HCT116 (cell line): ENCODE results near the gene CUX1.

Source experiments
- EZH2phosphoT487 ChIP-seq: fragments of 200-600 bp; IDR thresholded peaks from 2 replicates; pipeline ENCODE4 v1.6.1; 2018; ENCODE audit warnings: antibody characterized with exemption, borderline replicate concordance
- JUND ChIP-seq: IDR thresholded peaks from 2 replicates; pipeline ENCODE4 v1.6.1; 2012
- POLR2A ChIP-seq: IDR thresholded peaks from 2 replicates; pipeline ENCODE4 v1.7.0; 2011; ENCODE audit warnings: borderline replicate concordance; ENCODE audit not compliant: insufficient read depth, insufficient read length; ENCODE audit errors: extremely low read depth
- POLR2AphosphoS5 ChIP-seq: IDR thresholded peaks from 2 replicates; pipeline ENCODE4 v1.6.1; 2011; ENCODE audit warnings: mild to moderate bottlenecking, low read depth, low read length, moderate library complexity
- SP1 ChIP-seq: IDR thresholded peaks from 2 replicates; pipeline ENCODE4 v1.6.1; 2012; ENCODE audit warnings: low read depth
- TCF7L2 ChIP-seq: IDR thresholded peaks from 2 replicates; pipeline ENCODE4 v1.7.0; 2011; ENCODE audit warnings: borderline replicate concordance, inconsistent platforms; ENCODE audit not compliant: insufficient read depth, insufficient read length; ENCODE audit errors: extremely low read depth
- TF ChIP-seq, protein P1 (sequence below), 3 experiments: fragments of 200-600 bp in 1 of 3; sonication (generic) in 1 of 3; IDR thresholded peaks in 2 of 3; conservative IDR thresholded peaks in 1 of 3; 2 replicates each; pipeline ENCODE4 v1.5.1; 2012 to 2017; ENCODE audit warnings: low read depth in 2 of 3, low read length in 2 of 3, antibody characterized with exemption in 1 of 3, borderline replicate concordance in 1 of 3, control low read depth in 1 of 3, mild to moderate bottlenecking in 1 of 3, mixed read lengths in 1 of 3, mixed run types in 1 of 3, moderate library complexity in 1 of 3; ENCODE audit not compliant: insufficient read depth in 1 of 3
- TF ChIP-seq, protein P2 (sequence below): IDR thresholded peaks from 2 replicates; pipeline ENCODE4 v1.6.1; 2012; ENCODE audit warnings: low read depth

GRCh38 chr7:101893341-101894082 is 76.1 kb downstream of the CUX1 start:
- TF ChIP-seq, protein P1, sequence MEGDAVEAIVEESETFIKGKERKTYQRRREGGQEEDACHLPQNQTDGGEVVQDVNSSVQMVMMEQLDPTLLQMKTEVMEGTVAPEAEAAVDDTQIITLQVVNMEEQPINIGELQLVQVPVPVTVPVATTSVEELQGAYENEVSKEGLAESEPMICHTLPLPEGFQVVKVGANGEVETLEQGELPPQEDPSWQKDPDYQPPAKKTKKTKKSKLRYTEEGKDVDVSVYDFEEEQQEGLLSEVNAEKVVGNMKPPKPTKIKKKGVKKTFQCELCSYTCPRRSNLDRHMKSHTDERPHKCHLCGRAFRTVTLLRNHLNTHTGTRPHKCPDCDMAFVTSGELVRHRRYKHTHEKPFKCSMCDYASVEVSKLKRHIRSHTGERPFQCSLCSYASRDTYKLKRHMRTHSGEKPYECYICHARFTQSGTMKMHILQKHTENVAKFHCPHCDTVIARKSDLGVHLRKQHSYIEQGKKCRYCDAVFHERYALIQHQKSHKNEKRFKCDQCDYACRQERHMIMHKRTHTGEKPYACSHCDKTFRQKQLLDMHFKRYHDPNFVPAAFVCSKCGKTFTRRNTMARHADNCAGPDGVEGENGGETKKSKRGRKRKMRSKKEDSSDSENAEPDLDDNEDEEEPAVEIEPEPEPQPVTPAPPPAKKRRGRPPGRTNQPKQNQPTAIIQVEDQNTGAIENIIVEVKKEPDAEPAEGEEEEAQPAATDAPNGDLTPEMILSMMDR (IDR thresholded peaks at IDR 0.05 in 2 of 3, conservative IDR thresholded peaks at IDR 0.05 in 1 of 3; ENCODE audit: borderline replicate concordance in 1 of 3, insufficient read depth in 1 of 3, low read depth in 2 of 3, low read length in 2 of 3): no peak
- TF ChIP-seq JUND (no peak), POLR2A (no peak), EZH2phosphoT487 (no peak), SP1 (no peak), POLR2AphosphoS5 (no peak), TCF7L2 (no peak)
- TF ChIP-seq, protein P2, sequence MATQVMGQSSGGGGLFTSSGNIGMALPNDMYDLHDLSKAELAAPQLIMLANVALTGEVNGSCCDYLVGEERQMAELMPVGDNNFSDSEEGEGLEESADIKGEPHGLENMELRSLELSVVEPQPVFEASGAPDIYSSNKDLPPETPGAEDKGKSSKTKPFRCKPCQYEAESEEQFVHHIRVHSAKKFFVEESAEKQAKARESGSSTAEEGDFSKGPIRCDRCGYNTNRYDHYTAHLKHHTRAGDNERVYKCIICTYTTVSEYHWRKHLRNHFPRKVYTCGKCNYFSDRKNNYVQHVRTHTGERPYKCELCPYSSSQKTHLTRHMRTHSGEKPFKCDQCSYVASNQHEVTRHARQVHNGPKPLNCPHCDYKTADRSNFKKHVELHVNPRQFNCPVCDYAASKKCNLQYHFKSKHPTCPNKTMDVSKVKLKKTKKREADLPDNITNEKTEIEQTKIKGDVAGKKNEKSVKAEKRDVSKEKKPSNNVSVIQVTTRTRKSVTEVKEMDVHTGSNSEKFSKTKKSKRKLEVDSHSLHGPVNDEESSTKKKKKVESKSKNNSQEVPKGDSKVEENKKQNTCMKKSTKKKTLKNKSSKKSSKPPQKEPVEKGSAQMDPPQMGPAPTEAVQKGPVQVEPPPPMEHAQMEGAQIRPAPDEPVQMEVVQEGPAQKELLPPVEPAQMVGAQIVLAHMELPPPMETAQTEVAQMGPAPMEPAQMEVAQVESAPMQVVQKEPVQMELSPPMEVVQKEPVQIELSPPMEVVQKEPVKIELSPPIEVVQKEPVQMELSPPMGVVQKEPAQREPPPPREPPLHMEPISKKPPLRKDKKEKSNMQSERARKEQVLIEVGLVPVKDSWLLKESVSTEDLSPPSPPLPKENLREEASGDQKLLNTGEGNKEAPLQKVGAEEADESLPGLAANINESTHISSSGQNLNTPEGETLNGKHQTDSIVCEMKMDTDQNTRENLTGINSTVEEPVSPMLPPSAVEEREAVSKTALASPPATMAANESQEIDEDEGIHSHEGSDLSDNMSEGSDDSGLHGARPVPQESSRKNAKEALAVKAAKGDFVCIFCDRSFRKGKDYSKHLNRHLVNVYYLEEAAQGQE: no peak
